ENCODE data around the gene LAMTOR1.

- no peak for TF ChIP-seq CTCF (IDR thresholded peaks at IDR 0.05)
- no peak for TF ChIP-seq POLR2A (IDR thresholded peaks at IDR 0.05)
- TF ChIP-seq POLR2AphosphoS5 (IDR thresholded peaks at IDR 0.05): no peak
- no peak for TF ChIP-seq EP300 (IDR thresholded peaks at IDR 0.05)
Observed at GRCh38 chr11:72150882-72151281, 47.8 kb upstream of the LAMTOR1 start.

All from suprapubic skin (tissue), 4 donors.